ENCODE measurements around the gene CTU1. TPM values are rescaled to one million over a fixed set of nuclear protein-coding genes. Genes with fewer than 3 reads are reported as not detected.

CTU1 gene
- total RNA-seq, 1 donor from 2014 or later, result 5.3 TPM

GRCh38 chr19:51131780-51132680 is 23.8 kb upstream of the CTU1 start:
- no peak for DNase-seq (ENCODE audit: low spot score)

GRCh38 chr19:51129716-51130115 is 21.5 kb upstream of the CTU1 start:
- no peak for DNase-seq (ENCODE audit: low spot score)

- DNase-seq (ENCODE audit: low spot score), result no peak
Observed at GRCh38 chr19:51128227-51128626, 20.0 kb upstream of the CTU1 start.

GRCh38 chr19:51127755-51128154 is 19.5 kb upstream of the CTU1 start:
- no peak for DNase-seq (ENCODE audit: low spot score)

- no peak for DNase-seq (ENCODE audit: low spot score)
Observed at GRCh38 chr19:51127032-51127431, 18.8 kb upstream of the CTU1 start.

- no peak for DNase-seq (ENCODE audit: low spot score)
Observed at GRCh38 chr19:51125421-51126075, 17.3 kb upstream of the CTU1 start.

- DNase-seq (ENCODE audit: low spot score), result no peak
Observed at GRCh38 chr19:51124729-51125128, 16.5 kb upstream of the CTU1 start, which contains the start of gene SIGLEC9. Gene SIGLEC9, plus strand, starts transcription at chr19:51124906. Its CDS starts 69 bp downstream, at chr19:51124975.

GRCh38 chr19:51124216-51124615 is 16.0 kb upstream of the CTU1 start:
- DNase-seq (ENCODE audit: low spot score), result no peak

- no peak for DNase-seq (ENCODE audit: low spot score)
Observed at GRCh38 chr19:51123802-51124201, 15.6 kb upstream of the CTU1 start.

- DNase-seq (ENCODE audit: low spot score), result no peak
Observed at GRCh38 chr19:51123381-51123800, 15.2 kb upstream of the CTU1 start.

GRCh38 chr19:51122112-51122981 is 14.1 kb upstream of the CTU1 start:
- DNase-seq (ENCODE audit: low spot score), result no peak

GRCh38 chr19:51121257-51121656 is 13.0 kb upstream of the CTU1 start:
- no peak for DNase-seq (ENCODE audit: low spot score)

GRCh38 chr19:51120160-51120559 is 12.0 kb upstream of the CTU1 start:
- no peak for DNase-seq (ENCODE audit: low spot score)

- no peak for DNase-seq (ENCODE audit: low spot score)
Observed at GRCh38 chr19:51119611-51120010, 11.4 kb upstream of the CTU1 start.

GRCh38 chr19:51119101-51119500 is 10.9 kb upstream of the CTU1 start:
- DNase-seq (ENCODE audit: low spot score), result no peak

- no peak for DNase-seq (ENCODE audit: low spot score)
Observed at GRCh38 chr19:51116736-51117286, 8.6 kb upstream of the CTU1 start.

GRCh38 chr19:51114087-51114729 is 6.0 kb upstream of the CTU1 start:
- DNase-seq (ENCODE audit: low spot score), result no peak

GRCh38 chr19:51111606-51112005 is 3.4 kb upstream of the CTU1 start:
- DNase-seq (ENCODE audit: low spot score), result no peak

GRCh38 chr19:51110666-51110971 is 2.4 kb upstream of the CTU1 start:
- DNase-seq (ENCODE audit: low spot score), result no peak

GRCh38 chr19:51108805-51109146 is 567 bp upstream of the CTU1 start:
- no peak for DNase-seq (ENCODE audit: low spot score)

GRCh38 chr19:51107406-51108065 is 673 bp downstream of the CTU1 start:
- DNase-seq (ENCODE audit: low spot score), result peak; percentile 61
